PC-3 (cell line): ENCODE measurements around the gene GULP1. TPM values are rescaled to one million over a fixed set of nuclear protein-coding genes. Genes with fewer than 3 reads are reported as not detected.
A peak's percentile ranks its signal among the peaks of the same experiment; 100 is the strongest.

Source experiments
- ATAC-seq: fragments of 200-7000 bp; cut with Tn5 transposase; 2 replicates; pipeline ENCODE4 v1.9.1; 2020; ENCODE audit warnings: mild to moderate bottlenecking, moderate library complexity
- BruUV-seq: library from RNA; stranded (reverse); fragments of 400-500 nt; replicated peaks from 2 replicates; lab custom pipeline; 2021; lab: Mats Ljungman, UMichigan
- CTCF ChIA-PET: fragments of 300-600 bp; sonication (Branson Sonifier 250); formaldehyde crosslinking; loops from one replicate; lab custom pipeline; 2022; ENCODE audit warnings: antibody characterized with exemption; lab: Charles Lee
- POLR2A ChIA-PET: fragments of 300-600 bp; sonication (Branson Sonifier 250); formaldehyde crosslinking; loops from one replicate; lab custom pipeline; 2022; ENCODE audit warnings: antibody characterized with exemption; ENCODE audit not compliant: unreplicated experiment; lab: Charles Lee
- DNase-seq: peaks from one replicate; pipeline ENCODE4 v3.0.0-alpha.2; 2015
- H2AFZ ChIP-seq: fragments of 300-600 bp; sonication (generic); 2 replicates; pipeline ENCODE4 v1.6.0; 2016; ENCODE audit warnings: antibody characterized with exemption, low read length
- H3F3A ChIP-seq: fragments of 300-600 bp; sonication (generic); one replicate; pipeline ENCODE4 v1.6.0; 2017; ENCODE audit warnings: antibody characterized with exemption, low read length, control low read depth, mild to moderate bottlenecking; ENCODE audit not compliant: unreplicated experiment
- H3K27ac ChIP-seq: fragments of 300-600 bp; sonication (generic); 2 replicates; pipeline ENCODE4 v1.5.1; 2016; ENCODE audit warnings: mild to moderate bottlenecking, low read length
- H3K27me3 ChIP-seq: fragments of 300-600 bp; sonication (generic); 2 replicates; pipeline ENCODE4 v1.6.1; 2016; ENCODE audit warnings: low read length, mixed read lengths
- H3K36me3 ChIP-seq: fragments of 300-600 bp; sonication (generic); 2 replicates; pipeline ENCODE4 v1.6.1; 2016; ENCODE audit warnings: low read depth, mixed run types, low read length, mixed read lengths
- H3K4me1 ChIP-seq: fragments of 300-600 bp; sonication (generic); 2 replicates; pipeline ENCODE4 v1.5.1; 2016; ENCODE audit warnings: low read length; ENCODE audit not compliant: insufficient read depth
- H3K4me2 ChIP-seq: fragments of 300-600 bp; sonication (generic); 2 replicates; pipeline ENCODE4 v1.6.0; 2016; ENCODE audit warnings: low read length
- H3K4me3 ChIP-seq: fragments of 300-600 bp; sonication (generic); 2 replicates; pipeline ENCODE4 v1.5.1; 2016; ENCODE audit warnings: mild to moderate bottlenecking, low read length, mixed read lengths
- H3K79me2 ChIP-seq: fragments of 300-600 bp; sonication (generic); 2 replicates; pipeline ENCODE4 v1.6.1; 2017; ENCODE audit warnings: low read length, mixed read lengths
- H3K9ac ChIP-seq: fragments of 300-600 bp; sonication (generic); 2 replicates; pipeline ENCODE4 v1.6.0; 2016; ENCODE audit warnings: mild to moderate bottlenecking, low read length
- H3K9me2 ChIP-seq: fragments of 300-600 bp; sonication (generic); replicated peaks from 2 replicates; pipeline ENCODE4 v1.6.1; 2016; ENCODE audit warnings: mixed run types, low read length, mixed read lengths
- H3K9me3 ChIP-seq: fragments of 300-600 bp; sonication (generic); 2 replicates; pipeline ENCODE4 v1.6.1; 2016; ENCODE audit warnings: low read length, mixed read lengths
- H4K20me1 ChIP-seq: fragments of 300-600 bp; sonication (generic); 2 replicates; pipeline ENCODE4 v1.6.1; 2016; ENCODE audit warnings: low read length, mixed read lengths
- EZH2 ChIP-seq: fragments of 300-600 bp; sonication (generic); IDR thresholded peaks from one replicate; pipeline ENCODE4 v1.6.1; 2017; ENCODE audit warnings: antibody characterized with exemption, mild to moderate bottlenecking, low read length; ENCODE audit not compliant: unreplicated experiment
- EZH2phosphoT487 ChIP-seq: fragments of 300-600 bp; sonication (generic); IDR thresholded peaks from 2 replicates; pipeline ENCODE4 v1.6.1; 2018; ENCODE audit warnings: mild to moderate bottlenecking, antibody characterized with exemption, low read length, borderline replicate concordance
- intact Hi-C: fragments of 100-400 bp; cut with micrococcal nuclease; formaldehyde crosslinking; loops from 2 replicates; pipeline ENCODE4 v1.9.0; 2023
- total RNA-seq: library from RNA; depleted of rRNA; stranded (reverse); fragments of >200 nt; gene quantifications from 2 replicates; pipeline ENCODE4 v1.2.3, GENCODE V29; 2014
- TF ChIP-seq, protein P1 (sequence below): fragments of 300-600 bp; sonication (generic); conservative IDR thresholded peaks from 2 replicates; pipeline ENCODE4 v1.5.1; 2017; ENCODE audit warnings: antibody characterized with exemption, low read depth, mild to moderate bottlenecking, low read length

The GULP1 gene
- total RNA-seq, 1 experiment from 2014 or later = 25.5 TPM

DNA sequence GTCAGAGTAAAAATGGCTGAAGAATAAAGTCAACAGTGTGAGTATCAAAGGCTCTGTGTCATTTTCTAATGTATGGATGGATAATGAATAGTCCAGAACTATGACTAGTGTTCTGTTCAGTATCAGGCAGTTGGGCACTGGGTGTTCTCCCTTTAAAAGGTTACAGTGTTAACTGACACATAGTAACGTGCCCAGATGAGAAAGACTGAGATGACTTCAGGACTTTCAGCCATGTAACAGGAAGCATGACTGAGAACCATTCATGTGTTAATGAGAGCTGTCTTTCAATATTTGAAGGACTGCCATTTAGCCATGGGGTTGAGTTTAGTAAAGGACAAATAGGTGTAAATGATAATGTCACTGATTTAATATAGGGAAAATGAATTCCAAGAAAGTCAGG, 187.1 kb downstream of the GULP1 start:
- no peaks in the 10 kb centered on the region for H3F3A ChIP-seq
- no peaks in the 10 kb centered on the region for H3K79me2 ChIP-seq
- H3K27me3 ChIP-seq = no peaks in the 10 kb centered on the region
- H4K20me1 ChIP-seq = no peaks in the 10 kb centered on the region
- H3K9me2 ChIP-seq = no peaks in the 10 kb centered on the region
- POLR2A ChIA-PET = no interaction called here
- H3K9ac ChIP-seq = no peak overlapping the region
- H3K4me3 ChIP-seq = no peak overlapping the region
- BruUV-seq = no TSS peak
- no peak overlapping the region for H2AFZ ChIP-seq
- no peak for ATAC-seq
- peaks cover 10% of the 10 kb centered on the region for H3K4me1 ChIP-seq
- no peak overlapping the region for H3K27ac ChIP-seq
- H3K36me3 ChIP-seq = no peaks in the 10 kb centered on the region
- H3K9me3 ChIP-seq = no peaks in the 10 kb centered on the region
- TF ChIP-seq EZH2 = no peak
- TF ChIP-seq, protein P1, sequence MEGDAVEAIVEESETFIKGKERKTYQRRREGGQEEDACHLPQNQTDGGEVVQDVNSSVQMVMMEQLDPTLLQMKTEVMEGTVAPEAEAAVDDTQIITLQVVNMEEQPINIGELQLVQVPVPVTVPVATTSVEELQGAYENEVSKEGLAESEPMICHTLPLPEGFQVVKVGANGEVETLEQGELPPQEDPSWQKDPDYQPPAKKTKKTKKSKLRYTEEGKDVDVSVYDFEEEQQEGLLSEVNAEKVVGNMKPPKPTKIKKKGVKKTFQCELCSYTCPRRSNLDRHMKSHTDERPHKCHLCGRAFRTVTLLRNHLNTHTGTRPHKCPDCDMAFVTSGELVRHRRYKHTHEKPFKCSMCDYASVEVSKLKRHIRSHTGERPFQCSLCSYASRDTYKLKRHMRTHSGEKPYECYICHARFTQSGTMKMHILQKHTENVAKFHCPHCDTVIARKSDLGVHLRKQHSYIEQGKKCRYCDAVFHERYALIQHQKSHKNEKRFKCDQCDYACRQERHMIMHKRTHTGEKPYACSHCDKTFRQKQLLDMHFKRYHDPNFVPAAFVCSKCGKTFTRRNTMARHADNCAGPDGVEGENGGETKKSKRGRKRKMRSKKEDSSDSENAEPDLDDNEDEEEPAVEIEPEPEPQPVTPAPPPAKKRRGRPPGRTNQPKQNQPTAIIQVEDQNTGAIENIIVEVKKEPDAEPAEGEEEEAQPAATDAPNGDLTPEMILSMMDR = no peak
- TF ChIP-seq EZH2phosphoT487 = no peak
- intact Hi-C loops = no loop called here
- DNase-seq = no peak
- CTCF ChIA-PET = no interaction called here
- H3K4me2 ChIP-seq = no peak overlapping the region

DNA sequence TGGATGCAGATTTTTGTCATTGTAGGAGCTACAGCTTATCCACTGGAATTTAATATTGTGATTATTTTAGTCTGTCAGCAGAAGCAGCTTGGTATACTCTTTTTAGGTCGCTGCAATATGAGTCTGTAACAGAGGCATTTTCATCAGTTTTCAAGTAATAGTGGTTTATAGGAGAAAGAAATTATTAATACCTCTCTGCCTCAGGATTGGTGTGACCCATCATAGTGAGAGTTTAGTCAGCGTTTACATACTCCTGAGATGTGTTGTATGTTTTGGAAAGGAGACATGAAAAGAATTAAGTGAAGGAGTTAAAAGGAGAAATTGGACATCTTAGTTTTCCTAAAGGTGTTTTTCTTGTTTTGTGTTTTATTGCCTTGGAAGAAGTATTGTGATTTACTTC, 189.8 kb downstream of the GULP1 start:
- DNase-seq (no peak), ATAC-seq (peak; percentile 33; the same call in 1 of the 2 replicates)
- BruUV-seq = no TSS peak
- Histone ChIP-seq H4K20me1 (no peaks in the 10 kb centered on the region), H3K9me2 (no peaks in the 10 kb centered on the region), H3K4me2 (no peak overlapping the region), H3K79me2 (no peaks in the 10 kb centered on the region), H3F3A (no peaks in the 10 kb centered on the region), H2AFZ (no peak overlapping the region), H3K27ac (no peak overlapping the region), H3K4me3 (no peak overlapping the region), H3K27me3 (no peaks in the 10 kb centered on the region), H3K4me1 (no peaks in the 10 kb centered on the region), H3K9me3 (no peaks in the 10 kb centered on the region), H3K9ac (no peak overlapping the region), H3K36me3 (no peaks in the 10 kb centered on the region)
- POLR2A ChIA-PET = no interaction called here
- CTCF ChIA-PET = interaction anchor here (0.6 kb wide), 1 partner anchor 40 kb away, joined by 3 read pairs; no protein-coding TSS in a partner anchor
- intact Hi-C loops = no loop called here
- TF ChIP-seq EZH2phosphoT487 = no peak
- TF ChIP-seq, protein P1 = no peak
- TF ChIP-seq EZH2 = no peak

- intact Hi-C loops = no loop called here
- Histone ChIP-seq H4K20me1 (no peaks in the 10 kb centered on the region), H3K9me3 (no peaks in the 10 kb centered on the region), H3K9me2 (no peaks in the 10 kb centered on the region), H3K4me1 (no peaks in the 10 kb centered on the region), H3K27me3 (no peaks in the 10 kb centered on the region), H3K36me3 (no peaks in the 10 kb centered on the region), H3K27ac (no peak overlapping the region), H3K4me2 (no peak overlapping the region), H2AFZ (no peak overlapping the region), H3K9ac (no peak overlapping the region), H3F3A (no peaks in the 10 kb centered on the region), H3K79me2 (no peaks in the 10 kb centered on the region), H3K4me3 (no peak overlapping the region)
- no TSS peak for BruUV-seq
- no peak for TF ChIP-seq EZH2
- TF ChIP-seq, protein P1 = no peak
- TF ChIP-seq EZH2phosphoT487 = no peak
- peak; percentile 28 for DNase-seq
- CTCF ChIA-PET = no interaction called here
- no peak; the same call in none of the 2 replicates for ATAC-seq
- POLR2A ChIA-PET = no interaction called here
Observed at GRCh38 chr2:188485496-188485895, 193.8 kb downstream of the GULP1 start.
